ENCODE results near the gene SYCE3. TPM values are rescaled to one million over a fixed set of nuclear protein-coding genes. Genes with fewer than 3 reads are reported as not detected.

The SYCE3 gene
- total and polyA plus RNA-seq, 7 donors = not detected

- H3K4me1 ChIP-seq = peaks cover 0 to 21% (median 18%) of the 10 kb centered on the region in 4 donors
- DNase-seq = no peak
- WGBS, 2 donors = 94 to 96% methylated on average over 23 of the region's 23 CpGs
- H3K27ac ChIP-seq = no peak overlapping the region
- peaks cover 0 to 5% (median 0%) of the 10 kb centered on the region in 4 donors for H3K36me3 ChIP-seq
- H3K9me3 ChIP-seq = no peaks in the 10 kb centered on the region
- TF ChIP-seq EP300 (IDR thresholded peaks at IDR 0.05) (no peak), POLR2AphosphoS5 (IDR thresholded peaks at IDR 0.05) (no peak), POLR2A (IDR thresholded peaks at IDR 0.05) (no peak), CTCF (IDR thresholded peaks at IDR 0.05) (no peak)
- no peaks in the 10 kb centered on the region for H3K27me3 ChIP-seq
- H3K4me3 ChIP-seq = no peak overlapping the region
- intact Hi-C loops (cut with DNase I) = loop anchor here (5.0 kb wide), 1 partner anchor 43 kb away; the partner anchor contains the start of gene ARSA
These were observed 21.7 kb upstream of the SYCE3 start for GRCh38 chr22:50584106-50585096.

DNA sequence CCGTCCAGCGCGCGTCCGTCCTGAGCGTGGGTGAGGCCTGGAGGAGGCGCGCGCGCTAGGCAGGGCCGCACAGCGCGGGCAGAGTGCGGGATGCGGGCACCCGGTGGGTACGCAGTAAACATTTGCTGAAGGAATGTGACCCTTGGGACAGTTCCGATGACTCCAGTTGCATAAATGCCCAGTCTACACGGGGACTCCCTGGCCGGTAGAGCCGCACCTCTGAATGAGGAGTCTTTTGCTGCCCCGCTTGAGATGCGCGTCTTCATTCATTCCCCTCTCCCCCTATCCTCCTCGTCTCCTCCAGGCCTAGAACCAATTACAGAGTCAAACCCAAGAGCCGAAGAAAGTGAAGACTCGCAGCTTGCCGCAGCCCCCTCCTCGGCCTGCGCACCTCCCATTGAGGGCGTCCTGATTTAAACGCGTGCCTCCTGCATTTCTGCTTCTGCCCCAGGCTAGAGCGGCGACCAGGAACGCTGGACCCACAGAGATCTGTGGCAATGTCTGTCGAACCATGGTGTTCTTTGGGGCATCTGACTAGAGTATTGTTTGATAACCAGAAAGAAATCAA lies 20.7 kb upstream of the SYCE3 start:
- no peak for DNase-seq
- WGBS, 2 donors = 4 to 6% methylated on average over 37 of the region's 37 CpGs
- peaks cover 4 to 5% (median 5%) of the 10 kb centered on the region in 3 donors for H3K27me3 ChIP-seq
- H3K9me3 ChIP-seq = no peaks in the 10 kb centered on the region
- H3K27ac ChIP-seq = peak overlapping the region; percentile 97 to 99 (median 98)
- intact Hi-C loops (cut with DNase I) = loop anchor here (2.0 to 5.0 kb wide), 2 partner anchors 21 to 44 kb away; partner anchors contain the start of genes ARSA and SYCE3
- H3K36me3 ChIP-seq = peaks cover 0 to 5% (median 0%) of the 10 kb centered on the region in 4 donors
- peaks cover 0 to 29% (median 26%) of the 10 kb centered on the region in 4 donors for H3K4me1 ChIP-seq
- peak overlapping the region; percentile 85 to 92 (median 89) for H3K4me3 ChIP-seq
- TF ChIP-seq POLR2AphosphoS5 (IDR thresholded peaks at IDR 0.05) (no peak), POLR2A (IDR thresholded peaks at IDR 0.05) (no peak), EP300 (IDR thresholded peaks at IDR 0.05) (no peak), CTCF (IDR thresholded peaks at IDR 0.05) (no peak)

- 0% methylated on average over 96 of the region's 96 CpGs for WGBS, 2 donors
- no peaks in the 10 kb centered on the region for H3K9me3 ChIP-seq
- peaks cover 0 to 5% (median 0%) of the 10 kb centered on the region in 4 donors for H3K36me3 ChIP-seq
- H3K27ac ChIP-seq = peak within 1 kb of the TSS; percentile 97 to 99 (median 98)
- peak; percentile 99 for DNase-seq
- H3K27me3 ChIP-seq = peaks cover 10 to 12% (median 11%) of the 10 kb centered on the region in 3 donors
- no peak for TF ChIP-seq CTCF (IDR thresholded peaks at IDR 0.05)
- peak; percentile 48 to 63 for TF ChIP-seq POLR2A (IDR thresholded peaks at IDR 0.05)
- no peak for TF ChIP-seq EP300 (IDR thresholded peaks at IDR 0.05)
- TF ChIP-seq POLR2AphosphoS5 (IDR thresholded peaks at IDR 0.05) = peak; percentile 76 to 90 (median 84)
- H3K4me1 ChIP-seq = peaks cover 0 to 35% (median 32%) of the 10 kb centered on the region in 4 donors
- intact Hi-C loops (cut with DNase I) = loop anchor here (1.0 to 5.0 kb wide), 3 partner anchors 20 to 57 kb away; partner anchors contain the start of genes ARSA, SCO2 and SYCE3
- H3K4me3 ChIP-seq = peak within 1 kb of the TSS; percentile 85 to 92 (median 89)
These were observed 20.0 kb upstream of the SYCE3 start, which contains the start of gene CHKB for GRCh38 chr22:50582493-50583293. Gene CHKB, minus strand, starts transcription at chr22:50582849. Its CDS starts 68 bp downstream, at chr22:50582781.

DNA sequence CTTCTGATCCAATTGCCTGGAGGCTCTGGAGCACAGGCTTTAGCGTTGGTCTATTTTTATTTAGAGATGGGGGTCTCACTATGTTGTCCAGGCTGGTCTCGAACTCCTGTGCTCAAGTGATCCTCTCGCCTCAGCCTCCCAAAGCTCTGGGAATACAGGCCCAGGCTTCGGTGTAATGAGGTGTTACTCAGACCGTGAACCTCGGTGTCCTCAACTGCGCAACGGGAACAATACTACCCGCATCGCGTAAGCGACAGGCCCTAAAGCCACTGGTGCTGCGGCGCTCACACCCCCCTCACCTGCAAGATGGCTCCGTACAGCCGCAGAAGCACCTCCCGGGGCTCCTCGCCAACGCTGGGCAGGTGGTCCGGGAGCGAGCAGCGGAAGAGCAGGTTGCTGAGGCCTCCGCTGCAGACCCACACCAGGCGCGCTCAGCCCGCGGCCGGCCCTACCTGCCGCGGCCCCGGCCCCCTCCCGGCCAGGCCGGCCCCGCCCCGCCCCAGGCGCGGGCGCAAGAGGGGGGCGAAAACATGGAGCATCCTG lies 19.3 kb upstream of the SYCE3 start:
- intact Hi-C loops (cut with DNase I) = loop anchor here (1.0 to 5.0 kb wide), 3 partner anchors 19 to 57 kb away; partner anchors contain the start of genes ARSA, SCO2 and SYCE3
- TF ChIP-seq CTCF (IDR thresholded peaks at IDR 0.05) = no peak
- TF ChIP-seq EP300 (IDR thresholded peaks at IDR 0.05) = no peak
- no peak for TF ChIP-seq POLR2AphosphoS5 (IDR thresholded peaks at IDR 0.05)
- no peak for TF ChIP-seq POLR2A (IDR thresholded peaks at IDR 0.05)

More for the DNA sequence above, 19.3 kb upstream of the SYCE3 start:
- peak overlapping the region; percentile 85 to 92 (median 89) for H3K4me3 ChIP-seq
- peaks cover 0 to 37% (median 32%) of the 10 kb centered on the region in 4 donors for H3K4me1 ChIP-seq
- DNase-seq = peak; percentile 77
- H3K36me3 ChIP-seq = peaks cover 0 to 5% (median 0%) of the 10 kb centered on the region in 4 donors
- H3K9me3 ChIP-seq = no peaks in the 10 kb centered on the region
- 4 to 7% methylated on average over 39 of the region's 39 CpGs for WGBS, 2 donors
- peak overlapping the region; percentile 97 to 99 (median 98) for H3K27ac ChIP-seq
- H3K27me3 ChIP-seq = peaks cover 11 to 19% (median 18%) of the 10 kb centered on the region in 3 donors
